ENCODE data around the gene KRT86. TPM values are rescaled to one million over a fixed set of nuclear protein-coding genes. Genes with fewer than 3 reads are reported as not detected.
A peak's percentile ranks its signal among the peaks of the same experiment; 100 is the strongest.

KRT86 gene
- total RNA-seq, 4 donors from 2014 or later = not detected

- Histone ChIP-seq H3K9me3 (no peaks in the 10 kb centered on the region), H3K36me3 (no peaks in the 10 kb centered on the region), H3K27me3 (no peaks in the 10 kb centered on the region), H3K27ac (no peak overlapping the region), H3K4me3 (no peak overlapping the region), H3K4me1 (peaks cover 0 to 10% (median 0%) of the 10 kb centered on the region in 4 donors)
- peak in 1 of 3 donors; percentile 30 for DNase-seq
- TF ChIP-seq POLR2A (IDR thresholded peaks at IDR 0.05) = no peak
- no peak for TF ChIP-seq CTCF (IDR thresholded peaks at IDR 0.05)
Observed at GRCh38 chr12:52245259-52245961, 29.0 kb upstream of the KRT86 start.

GRCh38 chr12:52245962-52246569, 28.4 kb upstream of the KRT86 start:
- no peak for DNase-seq
- Histone ChIP-seq H3K36me3 (no peaks in the 10 kb centered on the region), H3K27me3 (no peaks in the 10 kb centered on the region), H3K4me1 (peaks cover 0 to 10% (median 0%) of the 10 kb centered on the region in 4 donors), H3K4me3 (no peak overlapping the region), H3K9me3 (no peaks in the 10 kb centered on the region), H3K27ac (no peak overlapping the region)
- TF ChIP-seq CTCF (IDR thresholded peaks at IDR 0.05) (no peak), POLR2A (IDR thresholded peaks at IDR 0.05) (no peak)

- Histone ChIP-seq H3K27ac (no peak overlapping the region), H3K27me3 (no peaks in the 10 kb centered on the region), H3K9me3 (no peaks in the 10 kb centered on the region), H3K4me1 (peaks cover 0 to 10% (median 0%) of the 10 kb centered on the region in 4 donors), H3K36me3 (no peaks in the 10 kb centered on the region), H3K4me3 (no peak overlapping the region)
- TF ChIP-seq CTCF (IDR thresholded peaks at IDR 0.05) = no peak
- TF ChIP-seq POLR2A (IDR thresholded peaks at IDR 0.05) = no peak
- DNase-seq = peak in 1 of 3 donors; percentile 27
Observed at GRCh38 chr12:52246720-52247621, 27.5 kb upstream of the KRT86 start.

- H3K4me3 ChIP-seq = no peak overlapping the region
- H3K9me3 ChIP-seq = no peaks in the 10 kb centered on the region
- H3K27me3 ChIP-seq = no peaks in the 10 kb centered on the region
- TF ChIP-seq POLR2A (IDR thresholded peaks at IDR 0.05) (no peak), CTCF (IDR thresholded peaks at IDR 0.05) (no peak)
- H3K4me1 ChIP-seq = peaks cover 0 to 10% (median 0%) of the 10 kb centered on the region in 4 donors
- no peaks in the 10 kb centered on the region for H3K36me3 ChIP-seq
- H3K27ac ChIP-seq = no peak overlapping the region
- no peak for DNase-seq
Observed at GRCh38 chr12:52247622-52248540, 26.6 kb upstream of the KRT86 start.

Measured in Peyer's patch (tissue), 4 donors.